IPS-18a (cell line): ENCODE results near the gene MICALL1.
"Not testable (repeated sequence)": the region's sequence is repeated elsewhere in the genome, so short reads cannot be mapped to it uniquely, and the experiment has no call there.

Experiments used
- H3K27ac ChIP-seq: one replicate; pipeline ENCODE4 v1.5.1; 2013; ENCODE audit warnings: low read length
- H3K27me3 ChIP-seq: one replicate; pipeline ENCODE4 v1.6.1; 2013; ENCODE audit warnings: mild to moderate bottlenecking, low read length; ENCODE audit not compliant: control insufficient read depth, insufficient read depth
- H3K36me3 ChIP-seq: one replicate; pipeline ENCODE4 v1.6.1; 2013; ENCODE audit warnings: low read depth, low read length; ENCODE audit not compliant: control insufficient read depth
- H3K4me1 ChIP-seq: one replicate; pipeline ENCODE4 v1.6.1; 2013; ENCODE audit warnings: low read depth, low read length; ENCODE audit not compliant: control insufficient read depth
- H3K4me3 ChIP-seq: one replicate; pipeline ENCODE4 v1.5.1; 2013; ENCODE audit warnings: low read length
- H3K9ac ChIP-seq: one replicate; pipeline ENCODE4 v1.6.1; 2013; ENCODE audit warnings: mild to moderate bottlenecking, low read length, moderate library complexity
- H3K9me3 ChIP-seq: one replicate; pipeline ENCODE4 v1.6.1; 2013; ENCODE audit warnings: low read depth, low read length; ENCODE audit not compliant: control insufficient read depth

The MICALL1 gene

GRCh38 chr22:37933711-37934376 is 27.7 kb downstream of the MICALL1 start:
- H3K9ac ChIP-seq, result no peak overlapping the region
- H3K27me3 ChIP-seq, result no peaks in the 10 kb centered on the region
- H3K4me1 ChIP-seq, result no peaks in the 10 kb centered on the region
- H3K36me3 ChIP-seq, result no peaks in the 10 kb centered on the region
- no peak overlapping the region for H3K4me3 ChIP-seq
- H3K27ac ChIP-seq, result no peak overlapping the region
- H3K9me3 ChIP-seq, result no peaks in the 10 kb centered on the region

GRCh38 chr22:37940698-37941376 is 34.7 kb downstream of the MICALL1 start:
- Histone ChIP-seq H3K4me3 (no peak overlapping the region), H3K27me3 (no peaks in the 10 kb centered on the region), H3K9ac (no peak overlapping the region), H3K4me1 (no peaks in the 10 kb centered on the region), H3K36me3 (peaks cover 9% of the 10 kb centered on the region), H3K27ac (no peak overlapping the region), H3K9me3 (no peaks in the 10 kb centered on the region)

GRCh38 chr22:37942133-37942532 is 36.0 kb downstream of the MICALL1 start:
- H3K36me3 ChIP-seq, result peaks cover 9% of the 10 kb centered on the region
- H3K4me1 ChIP-seq, result no peaks in the 10 kb centered on the region
- H3K27me3 ChIP-seq, result no peaks in the 10 kb centered on the region
- no peaks in the 10 kb centered on the region for H3K9me3 ChIP-seq
- H3K27ac ChIP-seq, result no peak overlapping the region
- H3K4me3 ChIP-seq, result no peak overlapping the region
- H3K9ac ChIP-seq, result no peak overlapping the region

GRCh38 chr22:37943136-37943824 is 37.2 kb downstream of the MICALL1 start:
- Histone ChIP-seq H3K27me3 (no peaks in the 10 kb centered on the region), H3K9ac (no peak overlapping the region), H3K27ac (no peak overlapping the region), H3K36me3 (peaks cover 9% of the 10 kb centered on the region), H3K4me1 (no peaks in the 10 kb centered on the region), H3K9me3 (no peaks in the 10 kb centered on the region), H3K4me3 (no peak overlapping the region)

GRCh38 chr22:37943825-37944198 is 37.7 kb downstream of the MICALL1 start:
- H3K9me3 ChIP-seq, result no peaks in the 10 kb centered on the region
- H3K27me3 ChIP-seq, result no peaks in the 10 kb centered on the region
- no peak overlapping the region for H3K27ac ChIP-seq
- H3K4me1 ChIP-seq, result no peaks in the 10 kb centered on the region
- no peak overlapping the region for H3K4me3 ChIP-seq
- no peak overlapping the region for H3K9ac ChIP-seq
- H3K36me3 ChIP-seq, result peaks cover 9% of the 10 kb centered on the region

GRCh38 chr22:37944423-37944822 is 38.3 kb downstream of the MICALL1 start:
- H3K4me3 ChIP-seq, H3K9ac ChIP-seq, H3K4me1 ChIP-seq, H3K27ac ChIP-seq, H3K9me3 ChIP-seq, H3K27me3 ChIP-seq, H3K36me3 ChIP-seq: not testable (repeated sequence)

- not testable (repeated sequence) for H3K9ac ChIP-seq, H3K27me3 ChIP-seq, H3K4me3 ChIP-seq, H3K36me3 ChIP-seq, H3K9me3 ChIP-seq, H3K4me1 ChIP-seq, H3K27ac ChIP-seq
Measured at GRCh38 chr22:37947142-37947795, 41.2 kb downstream of the MICALL1 start.

DNA sequence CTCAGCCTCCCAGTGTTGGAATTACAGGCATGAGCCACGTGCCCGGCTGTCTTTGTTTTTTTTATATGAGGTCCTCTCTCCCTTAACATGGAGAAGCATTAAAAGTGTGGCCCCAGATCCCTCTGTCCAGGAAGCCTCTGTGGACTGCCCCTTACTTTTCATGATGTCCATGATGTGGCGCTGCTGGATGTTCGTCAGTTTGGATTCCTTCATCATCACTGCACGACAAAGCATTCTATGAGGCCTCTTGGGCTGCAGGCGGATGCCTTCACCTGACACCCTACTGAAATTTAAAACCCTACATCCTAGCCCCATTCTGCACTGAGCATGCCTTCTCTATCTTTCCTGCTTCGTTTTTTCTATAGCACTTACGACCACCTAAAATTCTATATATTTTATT is 45.2 kb downstream of the MICALL1 start:
- Histone ChIP-seq H3K4me3 (no peak overlapping the region), H3K9me3 (no peaks in the 10 kb centered on the region), H3K9ac (no peak overlapping the region), H3K4me1 (peaks cover 3% of the 10 kb centered on the region), H3K36me3 (no peaks in the 10 kb centered on the region), H3K27me3 (peaks cover 12% of the 10 kb centered on the region), H3K27ac (no peak overlapping the region)

GRCh38 chr22:37952629-37953028 is 46.5 kb downstream of the MICALL1 start:
- peaks cover 12% of the 10 kb centered on the region for H3K36me3 ChIP-seq
- not testable (repeated sequence) for H3K9ac ChIP-seq, H3K4me1 ChIP-seq, H3K27ac ChIP-seq, H3K9me3 ChIP-seq
- H3K27me3 ChIP-seq, result peaks cover 12% of the 10 kb centered on the region
- H3K4me3 ChIP-seq, result peak overlapping the region; percentile 85

DNA sequence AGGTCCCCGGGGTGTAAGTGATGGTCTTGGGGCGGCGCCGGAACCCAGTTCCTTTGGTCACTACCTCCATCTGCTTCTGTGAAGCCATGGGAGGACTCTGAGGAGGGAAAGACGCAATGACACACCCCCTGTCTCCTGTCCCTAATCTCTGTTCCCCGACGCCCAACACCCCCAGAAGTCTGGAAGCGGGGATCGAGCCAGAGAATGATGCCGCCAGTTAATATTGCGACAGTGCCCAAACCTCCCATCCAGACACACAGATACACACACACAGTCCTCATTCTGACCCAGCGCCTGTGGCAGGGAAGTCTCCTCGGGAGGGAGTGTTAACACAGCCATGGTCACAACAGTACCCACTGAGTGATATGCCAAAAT is 47.0 kb downstream of the MICALL1 start:
- H3K9me3 ChIP-seq, result no peaks in the 10 kb centered on the region
- peaks cover 12% of the 10 kb centered on the region for H3K27me3 ChIP-seq
- peaks cover 15% of the 10 kb centered on the region for H3K36me3 ChIP-seq
- peak overlapping the region; percentile 85 for H3K4me3 ChIP-seq
- H3K9ac ChIP-seq, result no peak overlapping the region
- peaks cover 3% of the 10 kb centered on the region for H3K4me1 ChIP-seq
- no peak overlapping the region for H3K27ac ChIP-seq

DNA sequence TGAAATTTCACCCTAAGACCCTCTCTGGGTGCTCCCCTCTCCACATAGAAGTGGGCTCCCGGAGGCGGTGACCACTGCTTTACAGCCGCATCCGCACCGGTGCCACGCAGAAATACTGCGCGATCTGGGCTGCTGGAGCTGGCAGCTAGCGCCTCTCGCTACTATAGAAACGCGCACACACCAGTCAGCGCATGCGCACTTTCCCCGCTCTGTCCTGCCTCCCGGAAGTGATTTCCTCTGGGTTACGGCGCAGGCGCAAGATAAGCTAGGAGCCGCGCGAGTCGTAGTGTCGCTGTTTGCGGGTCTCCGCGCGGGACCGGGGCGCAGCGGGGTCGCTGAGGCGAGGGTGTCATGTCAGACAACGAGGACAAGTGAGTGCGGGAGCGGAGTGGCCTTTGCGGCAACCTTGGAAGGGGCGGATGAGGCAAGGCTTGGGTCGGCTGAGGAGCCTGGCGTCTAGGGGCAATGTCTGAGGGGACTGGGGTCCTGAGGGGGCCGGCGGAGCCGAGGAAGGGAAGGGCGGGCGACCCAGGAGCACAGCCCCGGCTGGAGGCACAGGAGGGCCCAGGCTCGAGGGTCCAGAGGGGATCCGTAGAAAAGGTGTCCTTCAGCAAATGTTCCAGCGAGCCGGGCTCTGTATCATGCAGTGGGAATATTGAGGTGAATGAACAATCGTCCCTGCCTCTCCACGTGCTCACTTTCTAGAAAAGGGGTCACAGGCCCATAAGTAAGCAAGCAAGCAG is 47.5 kb downstream of the MICALL1 start, which contains the start of the genes C22orf23 and POLR2F:
TSS of gene C22orf23 (minus strand) at position 165 of the 743 bp plus-strand sequence. CDS start 452 bp downstream, outside the sequence.
TSS of gene POLR2F (plus strand) at position 263 of the 743 bp plus-strand sequence. CDS start at position 352, 89 bp downstream.
- peaks cover 18% of the 10 kb centered on the region for H3K36me3 ChIP-seq
- peaks cover 12% of the 10 kb centered on the region for H3K27me3 ChIP-seq
- peak within 1 kb of the TSS; percentile 79 for H3K9ac ChIP-seq
- H3K27ac ChIP-seq, result no peak within 1 kb of the TSS
- peaks cover 3% of the 10 kb centered on the region for H3K4me1 ChIP-seq
- H3K9me3 ChIP-seq, result no peaks in the 10 kb centered on the region
- H3K4me3 ChIP-seq, result peak within 1 kb of the TSS; percentile 85
